ENCODE measurements around the gene TPCN1. TPM values are rescaled to one million over a fixed set of nuclear protein-coding genes. Genes with fewer than 3 reads are reported as not detected.

TPCN1 gene
- total RNA-seq: 21.7 and 23.5 TPM in 2 replicates

DNA sequence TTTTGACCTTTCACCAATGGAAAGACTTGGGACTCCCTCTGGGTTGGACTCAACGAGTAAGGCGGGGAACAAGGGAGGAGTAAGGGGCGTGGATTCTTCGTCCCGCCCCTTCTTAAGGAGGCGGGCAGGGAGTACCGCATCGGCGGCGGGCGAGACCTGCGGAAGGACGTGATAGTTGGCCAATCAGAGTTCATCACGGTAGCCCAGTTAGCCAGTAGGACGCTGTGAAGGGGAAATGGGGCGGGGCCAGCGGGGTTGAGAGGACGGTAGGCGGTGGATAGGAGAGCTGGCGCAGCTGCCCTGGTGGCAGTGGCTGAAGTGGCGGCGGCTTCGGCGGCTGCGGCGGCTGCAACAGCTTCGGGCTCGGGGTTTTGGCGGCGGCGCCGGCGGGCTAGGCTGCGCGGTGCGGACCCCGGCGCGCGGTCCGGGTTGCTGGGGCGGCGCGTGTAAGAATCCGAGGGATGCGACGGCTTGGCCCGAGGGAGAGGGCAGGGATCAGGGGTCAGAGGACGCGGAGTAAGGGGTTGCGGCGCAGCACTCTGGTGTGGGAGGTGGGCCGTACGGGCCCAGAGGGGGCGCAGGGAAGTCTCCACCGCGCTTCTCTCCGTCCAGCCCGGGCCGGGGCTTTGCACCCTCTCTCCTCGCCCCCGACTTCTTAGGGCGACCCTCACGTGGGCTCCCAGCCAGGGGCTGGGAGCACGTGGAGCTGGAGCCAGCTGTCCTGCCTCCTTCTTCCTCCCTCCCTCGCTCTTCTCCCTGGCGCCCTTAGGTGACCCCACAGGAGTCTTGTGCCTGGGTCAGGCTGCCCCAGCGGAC, at the start of gene TPCN1:
Gene TPCN1 (plus strand): TSS at position 284 of the 816 bp plus-strand sequence. CDS start 5,389 bp downstream, outside the sequence.

DNA sequence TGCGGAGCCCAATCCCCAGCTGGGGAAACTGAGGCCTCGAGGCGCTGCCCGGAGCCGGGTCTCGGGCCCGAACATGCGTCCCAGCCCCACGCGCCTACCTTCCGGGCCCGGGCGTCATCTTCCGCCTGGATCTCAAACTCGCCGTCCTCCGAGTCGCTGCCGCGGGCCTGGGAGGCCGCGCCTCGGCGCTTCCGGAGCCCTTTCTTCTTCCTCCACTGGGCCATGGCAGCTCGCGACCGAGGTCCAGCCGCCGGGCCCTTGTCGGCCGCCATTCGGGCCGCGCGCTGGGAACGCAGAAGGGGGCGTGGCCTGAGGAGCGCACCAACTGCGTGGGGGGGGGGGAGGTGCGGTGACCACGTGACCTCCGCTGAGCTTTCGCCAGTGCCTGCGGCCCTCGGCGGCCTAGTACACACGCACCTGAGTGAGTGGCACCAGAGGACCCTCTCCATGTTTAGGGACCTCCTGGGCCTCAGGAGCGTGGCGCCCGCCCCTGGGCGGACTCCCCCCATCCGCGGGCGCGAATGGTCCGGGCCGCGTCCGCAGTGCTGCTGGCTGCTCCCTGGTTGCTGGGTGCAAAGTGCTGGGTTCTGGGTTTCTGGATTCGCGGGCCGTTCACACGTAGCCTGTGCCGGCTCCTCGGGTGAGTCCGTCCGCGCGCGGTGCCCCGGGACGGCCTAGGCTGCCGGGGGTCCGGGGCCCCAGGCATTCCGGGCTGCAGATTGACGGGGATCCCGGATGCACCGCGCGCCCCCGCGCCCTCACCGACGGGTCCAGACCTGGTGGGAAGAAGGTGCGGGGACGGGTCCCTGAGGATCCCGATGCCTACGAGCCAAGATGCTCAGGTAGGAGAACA, 35.9 kb upstream of the TPCN1 start, which contains the start of the genes DDX54 and RITA1:
Gene DDX54 (minus strand): TSS at position 299 of the 853 bp plus-strand sequence. CDS start 27 bp downstream, at position 272.
Gene RITA1 (plus strand): TSS at position 542 of the 853 bp plus-strand sequence. CDS start 1,026 bp downstream, outside the sequence.

DNA sequence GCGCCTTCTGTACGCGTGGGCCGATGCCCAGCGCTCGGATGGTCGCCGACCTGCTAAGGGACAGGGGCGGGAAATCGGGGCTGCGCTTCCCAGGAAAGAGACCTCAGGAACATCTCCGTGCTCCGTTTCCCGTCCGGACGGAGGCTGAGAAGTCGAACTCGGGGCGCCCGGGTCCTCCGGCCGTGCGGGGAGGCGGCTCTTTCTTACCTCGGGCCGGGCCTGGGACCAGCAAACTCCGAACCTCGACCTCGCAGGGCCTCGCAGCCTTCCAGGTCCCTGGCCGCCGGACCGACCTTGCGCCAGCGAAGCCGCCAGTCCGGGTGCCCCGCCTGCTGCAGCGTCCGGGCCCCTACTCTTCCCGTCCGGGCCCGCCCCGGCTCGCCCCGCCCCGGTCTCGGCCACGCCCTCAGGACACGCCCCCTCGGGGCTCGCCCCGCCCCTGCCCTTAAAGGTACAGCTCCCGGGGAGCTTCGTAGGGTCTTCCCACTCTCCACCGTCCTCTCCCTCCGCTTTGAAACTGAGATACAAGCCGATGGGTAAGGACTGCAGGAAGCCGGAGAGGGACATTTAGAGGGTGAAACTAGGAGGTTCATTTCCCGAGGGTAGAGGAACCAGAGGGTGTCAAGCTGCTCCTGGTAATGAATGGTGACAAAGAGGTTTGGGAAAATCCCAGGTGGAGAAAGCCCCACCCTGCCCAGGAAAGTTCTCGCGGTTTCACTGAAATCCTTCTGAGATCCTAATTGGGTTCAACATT, 113.7 kb downstream of the TPCN1 start, which contains the start of gene SLC8B1:
Gene SLC8B1 (minus strand): TSS at position 324 of the 754 bp plus-strand sequence. CDS start 2,231 bp downstream, outside the sequence.

Small RNA genes within 50 kb of the gene (small RNA-seq; reads per million reads assigned to genes)
- gene MIR6762 (not detected), gene RF00019 (not detected)

Other genes starting within 250 kb of the TPCN1 start
- gene OAS2, start 242.9 kb upstream of the TPCN1 start, total RNA-seq: 7.8 and 8.4 TPM in 2 replicates
- gene DTX1, start 164.7 kb upstream of the TPCN1 start, total RNA-seq: not detected in 2 replicates
- not detected in 2 replicates for gene RASAL1, start 85.7 kb upstream of the TPCN1 start, total RNA-seq
- not detected in 2 replicates for gene CFAP73, start 71.7 kb upstream of the TPCN1 start, total RNA-seq
- 42.9 and 46.0 TPM in 2 replicates for gene DDX54, start 36.0 kb upstream of the TPCN1 start, total RNA-seq
- gene RITA1, start 35.7 kb upstream of the TPCN1 start, total RNA-seq: 17.6 and 20.9 TPM in 2 replicates
- gene SLC8B1, start 113.6 kb downstream of the TPCN1 start, total RNA-seq: 22.4 and 25.0 TPM in 2 replicates
- gene PLBD2, start 137.1 kb downstream of the TPCN1 start, total RNA-seq: 34.2 and 41.4 TPM in 2 replicates
- not detected in 2 replicates for gene SDS, start 182.4 kb downstream of the TPCN1 start, total RNA-seq
- 6.7 and 8.8 TPM in 2 replicates for gene SDSL, start 200.9 kb downstream of the TPCN1 start, total RNA-seq

All from articular chondrocyte of knee joint (primary cell).